ENCODE results near the gene PAXIP1.

PAXIP1 gene

DNA sequence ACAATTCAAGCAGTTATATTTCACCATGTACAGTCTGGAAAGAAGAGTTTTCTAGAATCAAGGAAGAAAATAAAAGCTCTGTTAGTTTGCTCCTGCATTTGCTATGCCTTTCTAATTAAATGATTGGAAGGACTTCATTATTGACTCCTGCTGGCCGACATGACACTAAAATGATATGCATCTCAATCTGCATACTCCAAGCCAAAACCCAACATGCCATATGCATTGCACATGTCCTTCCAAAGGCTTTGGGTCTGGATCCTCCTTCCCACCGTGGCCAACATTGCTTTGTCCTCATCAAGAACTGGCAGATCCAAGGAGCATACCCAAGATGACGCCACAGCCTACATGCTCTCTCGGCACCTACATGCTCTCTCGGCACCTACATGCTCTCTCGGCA lies 46.5 kb downstream of the PAXIP1 start:
- Histone ChIP-seq H3K36me3 (ENCODE audit: low read length) (peaks cover 50% of the 10 kb centered on the region), H2AFZ (ENCODE audit: low read depth, low read length, severe bottlenecking) (no peak overlapping the region), H3K27ac (ENCODE audit: low read depth, low read length) (no peak overlapping the region), H3K27me3 (ENCODE audit: low read length) (no peaks in the 10 kb centered on the region), H3F3A (ENCODE audit: insufficient read depth) (no peaks in the 10 kb centered on the region), H3K9me2 (replicated peaks; ENCODE audit: insufficient read depth, low read length) (no peaks in the 10 kb centered on the region), H3K4me2 (ENCODE audit: low read depth, low read length, poor library complexity, severe bottlenecking) (no peak overlapping the region), H3K4me3 (ENCODE audit: insufficient read depth, low read length, poor library complexity, severe bottlenecking) (no peak overlapping the region), H3K79me2 (ENCODE audit: insufficient read depth, low read length) (no peaks in the 10 kb centered on the region), H3K9ac (ENCODE audit: low read length) (no peak overlapping the region), H4K20me1 (ENCODE audit: low read depth, low read length) (no peaks in the 10 kb centered on the region; the same call in 1 of the 2 replicates), H3K9me3 (ENCODE audit: insufficient read depth, low read length) (no peaks in the 10 kb centered on the region)
- TF ChIP-seq EZH2phosphoT487 (conservative IDR thresholded peaks at IDR 0.05; ENCODE audit: low read length), result no peak
- TF ChIP-seq, protein P1, sequence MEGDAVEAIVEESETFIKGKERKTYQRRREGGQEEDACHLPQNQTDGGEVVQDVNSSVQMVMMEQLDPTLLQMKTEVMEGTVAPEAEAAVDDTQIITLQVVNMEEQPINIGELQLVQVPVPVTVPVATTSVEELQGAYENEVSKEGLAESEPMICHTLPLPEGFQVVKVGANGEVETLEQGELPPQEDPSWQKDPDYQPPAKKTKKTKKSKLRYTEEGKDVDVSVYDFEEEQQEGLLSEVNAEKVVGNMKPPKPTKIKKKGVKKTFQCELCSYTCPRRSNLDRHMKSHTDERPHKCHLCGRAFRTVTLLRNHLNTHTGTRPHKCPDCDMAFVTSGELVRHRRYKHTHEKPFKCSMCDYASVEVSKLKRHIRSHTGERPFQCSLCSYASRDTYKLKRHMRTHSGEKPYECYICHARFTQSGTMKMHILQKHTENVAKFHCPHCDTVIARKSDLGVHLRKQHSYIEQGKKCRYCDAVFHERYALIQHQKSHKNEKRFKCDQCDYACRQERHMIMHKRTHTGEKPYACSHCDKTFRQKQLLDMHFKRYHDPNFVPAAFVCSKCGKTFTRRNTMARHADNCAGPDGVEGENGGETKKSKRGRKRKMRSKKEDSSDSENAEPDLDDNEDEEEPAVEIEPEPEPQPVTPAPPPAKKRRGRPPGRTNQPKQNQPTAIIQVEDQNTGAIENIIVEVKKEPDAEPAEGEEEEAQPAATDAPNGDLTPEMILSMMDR (IDR thresholded peaks at IDR 0.05; ENCODE audit: insufficient read depth, low read length, poor library complexity, severe bottlenecking), result no peak

DNA sequence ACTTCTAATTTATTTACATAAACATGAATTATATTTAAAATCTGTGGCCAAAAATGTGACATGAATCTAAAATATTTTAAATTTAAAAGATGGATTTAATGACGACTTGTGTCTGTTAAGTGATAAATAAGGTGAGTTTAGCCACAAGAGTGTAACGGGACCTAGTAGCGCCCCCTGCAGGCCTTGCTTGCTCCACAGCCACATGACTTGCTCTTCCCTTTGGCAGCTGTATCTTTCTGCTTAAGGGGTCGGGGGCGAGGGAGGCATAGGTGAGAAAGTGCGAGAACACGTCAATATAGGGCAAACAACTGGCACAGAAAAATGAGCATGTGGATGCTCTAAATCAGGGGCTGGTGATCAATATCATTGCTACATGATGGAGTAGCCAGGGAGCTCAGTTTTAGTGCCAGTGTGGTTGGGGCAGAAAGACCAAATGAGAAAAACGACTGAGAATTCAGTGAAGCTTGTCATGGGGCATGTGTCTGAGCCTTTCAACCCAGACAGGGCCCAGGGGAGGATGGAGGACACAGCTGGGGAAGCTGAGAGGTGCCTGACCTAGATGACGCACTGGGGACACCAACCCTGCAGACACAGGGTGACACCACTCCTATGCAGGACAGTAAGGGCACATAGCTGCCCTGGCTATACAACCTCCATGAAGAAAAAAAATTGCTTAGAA lies 49.8 kb downstream of the PAXIP1 start:
- Histone ChIP-seq H3K4me2 (ENCODE audit: low read depth, low read length, poor library complexity, severe bottlenecking) (no peak overlapping the region), H3K27ac (ENCODE audit: low read depth, low read length) (no peak overlapping the region), H2AFZ (ENCODE audit: low read depth, low read length, severe bottlenecking) (no peak overlapping the region), H3K36me3 (ENCODE audit: low read length) (peaks cover 49% of the 10 kb centered on the region), H3F3A (ENCODE audit: insufficient read depth) (no peaks in the 10 kb centered on the region), H4K20me1 (ENCODE audit: low read depth, low read length) (no peaks in the 10 kb centered on the region; the same call in 1 of the 2 replicates), H3K9ac (ENCODE audit: low read length) (no peak overlapping the region), H3K79me2 (ENCODE audit: insufficient read depth, low read length) (no peaks in the 10 kb centered on the region), H3K9me3 (ENCODE audit: insufficient read depth, low read length) (no peaks in the 10 kb centered on the region), H3K27me3 (ENCODE audit: low read length) (no peaks in the 10 kb centered on the region), H3K4me3 (ENCODE audit: insufficient read depth, low read length, poor library complexity, severe bottlenecking) (no peak overlapping the region), H3K9me2 (replicated peaks; ENCODE audit: insufficient read depth, low read length) (no peaks in the 10 kb centered on the region)
- TF ChIP-seq, protein P1 (IDR thresholded peaks at IDR 0.05; ENCODE audit: insufficient read depth, low read length, poor library complexity, severe bottlenecking), result peak; percentile 89
- TF ChIP-seq EZH2phosphoT487 (conservative IDR thresholded peaks at IDR 0.05; ENCODE audit: low read length), result no peak

DNA sequence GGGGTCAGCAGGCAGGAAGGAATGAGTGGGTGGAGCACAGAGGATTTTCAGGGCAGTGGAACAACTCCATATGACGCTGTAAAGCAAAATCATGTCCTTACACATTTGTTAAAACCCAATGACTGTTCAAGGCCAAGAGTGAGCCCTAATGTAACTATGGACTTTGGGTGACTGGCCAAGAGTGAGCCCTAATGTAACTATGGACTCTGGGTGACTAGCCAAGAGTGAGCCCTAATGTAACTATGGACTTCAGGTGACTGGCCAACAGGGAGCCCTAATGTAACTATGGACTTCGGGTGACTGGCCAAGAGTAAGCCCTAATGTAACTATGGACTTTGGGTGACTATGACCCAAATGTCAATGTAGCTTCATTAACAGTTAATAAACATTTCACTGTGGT lies 52.0 kb downstream of the PAXIP1 start:
- TF ChIP-seq, protein P1 (IDR thresholded peaks at IDR 0.05; ENCODE audit: insufficient read depth, low read length, poor library complexity, severe bottlenecking), result no peak
- TF ChIP-seq EZH2phosphoT487 (conservative IDR thresholded peaks at IDR 0.05; ENCODE audit: low read length), result no peak
- Histone ChIP-seq H3K79me2 (ENCODE audit: insufficient read depth, low read length) (no peaks in the 10 kb centered on the region), H3K27ac (ENCODE audit: low read depth, low read length) (no peak overlapping the region), H2AFZ (ENCODE audit: low read depth, low read length, severe bottlenecking) (no peak overlapping the region), H3K36me3 (ENCODE audit: low read length) (peaks cover 60% of the 10 kb centered on the region), H3F3A (ENCODE audit: insufficient read depth) (no peaks in the 10 kb centered on the region; the same call in 1 of the 2 replicates), H3K9ac (ENCODE audit: low read length) (no peak overlapping the region), H3K4me3 (ENCODE audit: insufficient read depth, low read length, poor library complexity, severe bottlenecking) (no peak overlapping the region), H3K9me2 (replicated peaks; ENCODE audit: insufficient read depth, low read length) (no peaks in the 10 kb centered on the region), H3K9me3 (ENCODE audit: insufficient read depth, low read length) (no peaks in the 10 kb centered on the region), H3K27me3 (ENCODE audit: low read length) (no peaks in the 10 kb centered on the region), H3K4me2 (ENCODE audit: low read depth, low read length, poor library complexity, severe bottlenecking) (no peak overlapping the region), H4K20me1 (ENCODE audit: low read depth, low read length) (no peaks in the 10 kb centered on the region; the same call in 1 of the 2 replicates)

Data from SU-DHL-6 (cell line).